ENCODE results near the gene HECTD3. TPM values are rescaled to one million over a fixed set of nuclear protein-coding genes. Genes with fewer than 3 reads are reported as not detected.
"Not testable (repeated sequence)": the region's sequence is repeated elsewhere in the genome, so short reads cannot be mapped to it uniquely, and the experiment has no call there.

The HECTD3 gene
- total RNA-seq, 4 donors from 2014 or later, result 29.2 to 91.0 (median 47.0) TPM

DNA sequence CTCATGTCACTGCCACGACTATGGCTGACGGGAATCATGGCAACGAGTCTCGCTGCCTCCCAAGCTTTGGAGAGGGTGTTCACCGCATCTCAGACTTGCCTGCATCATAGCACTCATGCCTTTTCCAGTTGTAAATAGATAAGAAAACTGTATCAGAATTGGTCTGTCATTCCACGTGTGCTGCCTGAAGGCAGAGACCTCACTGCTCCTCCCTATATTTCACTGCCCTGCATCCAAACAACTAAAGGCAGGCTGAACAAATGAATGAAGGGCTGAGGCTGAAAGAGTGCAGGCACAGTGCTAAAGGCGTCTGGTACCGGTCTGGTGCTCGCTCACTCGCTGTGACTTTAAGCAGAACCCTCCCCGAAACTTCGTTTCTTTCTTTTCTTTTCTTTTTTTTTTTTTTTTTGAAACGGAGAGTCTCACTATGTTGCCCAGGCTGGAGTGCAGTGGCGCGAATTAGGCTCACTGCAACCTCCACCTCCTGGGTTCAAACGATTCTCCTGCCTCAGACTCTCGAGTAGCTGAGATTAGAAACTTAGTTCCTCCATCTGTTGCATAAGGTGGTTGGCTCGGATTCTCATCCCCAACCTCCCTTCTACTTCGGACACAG, 25.3 kb downstream of the HECTD3 start:
- H3K4me1 ChIP-seq, result peaks cover 24 to 28% of the 10 kb centered on the region in 2 donors
- H3K27me3 ChIP-seq, result no peaks in the 10 kb centered on the region
- no peak for TF ChIP-seq CTCF (IDR thresholded peaks at IDR 0.05 in 4 of 5, conservative IDR thresholded peaks at IDR 0.05 in 1 of 5)
- TF ChIP-seq POLR2A (IDR thresholded peaks at IDR 0.05), result no peak
- no peaks in the 10 kb centered on the region for H3K36me3 ChIP-seq
- ATAC-seq, result peak; percentile 83 to 86
- peak overlapping the region; percentile 81 to 96 (median 88) for H3K27ac ChIP-seq
- H3K9me3 ChIP-seq, result no peaks in the 10 kb centered on the region
- DNase-seq, result no peak
- intact Hi-C loops (cut with DNase I; ENCODE audit: low total_unique reads) (loop anchor here (1.0 to 10.0 kb wide), 3 partner anchors 26 to 701 kb away; partner anchors contain the start of genes GPBP1L1, PTCH2, TMEM69 and UROD), in situ Hi-C loops (cut with MboI; ENCODE audit: low sequenced_read_pairs in 4 of 4) (loop anchor here in 1 of 4 donors (25.0 kb wide), 1 partner anchor 199 kb away; the partner anchor contains the start of genes BEST4 and RPS8)
- H3K4me3 ChIP-seq, result peak overlapping the region; percentile 64 to 85 (median 81)

- H3K27me3 ChIP-seq; DNase-seq; ATAC-seq; H3K9me3 ChIP-seq; H3K4me3 ChIP-seq; intact Hi-C loops (cut with DNase I; ENCODE audit: low total_unique reads): not testable (repeated sequence)
- peaks cover 29 to 34% of the 10 kb centered on the region in 2 donors for H3K4me1 ChIP-seq
- peaks cover 0 to 50% of the 10 kb centered on the region in 2 donors for H3K36me3 ChIP-seq
- peak overlapping the region in 1 of 4 donors; percentile 91 for H3K27ac ChIP-seq
- in situ Hi-C loops (cut with MboI; ENCODE audit: low sequenced_read_pairs in 4 of 4), result loop anchor here in 1 of 4 donors (25.0 kb wide), 1 partner anchor 190 kb away; the partner anchor contains the start of genes BEST4 and RPS8
Measured at GRCh38 chr1:44977372-44977771, 33.8 kb downstream of the HECTD3 start.

- H3K36me3 ChIP-seq, result peaks cover 0 to 50% of the 10 kb centered on the region in 2 donors
Measured at GRCh38 chr1:44976252-44976651, 34.9 kb downstream of the HECTD3 start.

GRCh38 chr1:44973645-44974044, 37.5 kb downstream of the HECTD3 start:
- Histone ChIP-seq H3K27me3 (no peaks in the 10 kb centered on the region), H3K36me3 (peaks cover 0 to 45% of the 10 kb centered on the region in 2 donors), H3K27ac (no peak overlapping the region), H3K4me1 (peaks cover 0 to under 1% of the 10 kb centered on the region in 2 donors), H3K4me3 (no peak overlapping the region), H3K9me3 (no peaks in the 10 kb centered on the region)
- DNase-seq (no peak), ATAC-seq (no peak)
- intact Hi-C loops (cut with DNase I; ENCODE audit: low total_unique reads) (no loop called here), in situ Hi-C loops (cut with MboI; ENCODE audit: low sequenced_read_pairs in 4 of 4) (no loop called here)
- no peak for TF ChIP-seq CTCF (IDR thresholded peaks at IDR 0.05 in 4 of 5, conservative IDR thresholded peaks at IDR 0.05 in 1 of 5)
- no peak for TF ChIP-seq POLR2A (IDR thresholded peaks at IDR 0.05)

More at GRCh38 chr1:44976252-44976651, 34.9 kb downstream of the HECTD3 start:
- DNase-seq (no peak), ATAC-seq (no peak)
- H3K4me3 ChIP-seq, result no peak overlapping the region
- no peaks in the 10 kb centered on the region for H3K9me3 ChIP-seq
- TF ChIP-seq POLR2A (IDR thresholded peaks at IDR 0.05) (no peak), CTCF (IDR thresholded peaks at IDR 0.05 in 4 of 5, conservative IDR thresholded peaks at IDR 0.05 in 1 of 5) (no peak)
- intact Hi-C loops (cut with DNase I; ENCODE audit: low total_unique reads), result no loop called here
- H3K27me3 ChIP-seq, result no peaks in the 10 kb centered on the region
- in situ Hi-C loops (cut with MboI; ENCODE audit: low sequenced_read_pairs in 4 of 4), result loop anchor here in 1 of 4 donors (25.0 kb wide), 1 partner anchor 189 kb away; the partner anchor contains the start of genes BEST4 and RPS8
- H3K27ac ChIP-seq, result no peak overlapping the region
- H3K4me1 ChIP-seq, result peaks cover 21 to 23% of the 10 kb centered on the region in 2 donors

DNA sequence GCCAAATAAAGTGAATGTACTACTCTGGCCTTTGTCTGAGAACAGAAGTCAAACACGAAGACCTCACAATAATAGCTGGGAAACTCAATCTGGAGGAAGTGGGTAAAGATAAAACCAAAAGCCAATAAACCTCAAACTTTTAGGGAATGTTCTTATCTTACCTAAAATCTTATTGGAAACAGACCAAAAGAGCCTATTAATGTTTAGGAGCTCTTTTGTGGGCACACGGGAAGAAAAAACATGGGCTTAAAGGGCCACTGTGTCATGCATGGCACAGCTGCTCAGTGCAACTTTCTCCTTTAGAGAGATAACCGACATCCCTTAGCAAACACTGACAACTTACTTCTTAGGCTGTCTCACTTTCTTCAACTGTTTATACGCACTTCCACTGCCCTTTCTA, 40.8 kb downstream of the HECTD3 start:
- Histone ChIP-seq H3K9me3 (no peaks in the 10 kb centered on the region), H3K27ac (peak overlapping the region in 2 of 4 donors; percentile 14 to 16), H3K4me3 (no peak overlapping the region), H3K4me1 (peaks cover 0 to 4% of the 10 kb centered on the region in 2 donors), H3K36me3 (peaks cover 0 to 12% of the 10 kb centered on the region in 2 donors), H3K27me3 (no peaks in the 10 kb centered on the region)
- DNase-seq (no peak), ATAC-seq (no peak)
- in situ Hi-C loops (cut with MboI; ENCODE audit: low sequenced_read_pairs in 4 of 4) (no loop called here), intact Hi-C loops (cut with DNase I; ENCODE audit: low total_unique reads) (no loop called here)
- TF ChIP-seq CTCF (IDR thresholded peaks at IDR 0.05 in 4 of 5, conservative IDR thresholded peaks at IDR 0.05 in 1 of 5) (no peak), POLR2A (IDR thresholded peaks at IDR 0.05) (no peak)
